Nephron (organoid): ENCODE results near the gene COL6A2.

Source experiments
- H3K27ac Mint-ChIP-seq, 3 experiments: 2 replicates each; pipeline ENCODE4 v1.8.0; 2020; ENCODE audit warnings: mixed read lengths in 3 of 3, mild to moderate bottlenecking in 2 of 3, moderate library complexity in 1 of 3
- H3K27me3 Mint-ChIP-seq: 2 replicates; pipeline ENCODE4 v1.8.0; 2021; ENCODE audit warnings: low read depth, mild to moderate bottlenecking, moderate library complexity, mixed read lengths
- H3K36me3 Mint-ChIP-seq: 2 replicates; pipeline ENCODE4 v1.8.0; 2020; ENCODE audit warnings: low read depth, mixed read lengths
- H3K4me1 Mint-ChIP-seq: 2 replicates; pipeline ENCODE4 v1.8.0; 2020; ENCODE audit warnings: mixed read lengths
- H3K4me3 Mint-ChIP-seq, 3 experiments: 2 replicates each; pipeline ENCODE4 v1.8.0; 2020; ENCODE audit warnings: mild to moderate bottlenecking in 3 of 3, mixed read lengths in 3 of 3, moderate library complexity in 2 of 3
- H3K9me3 Mint-ChIP-seq: 2 replicates; pipeline ENCODE4 v1.8.0; 2020; ENCODE audit warnings: mixed read lengths
- TF ChIP-seq, protein P1 (sequence below), 3 experiments: fragments of 200-600 bp; sonication (generic); IDR thresholded peaks; one replicate each; pipeline ENCODE4 v1.5.0; 2021; ENCODE audit warnings: antibody characterized with exemption in 3 of 3; ENCODE audit not compliant: unreplicated experiment in 3 of 3

Gene COL6A2

DNA sequence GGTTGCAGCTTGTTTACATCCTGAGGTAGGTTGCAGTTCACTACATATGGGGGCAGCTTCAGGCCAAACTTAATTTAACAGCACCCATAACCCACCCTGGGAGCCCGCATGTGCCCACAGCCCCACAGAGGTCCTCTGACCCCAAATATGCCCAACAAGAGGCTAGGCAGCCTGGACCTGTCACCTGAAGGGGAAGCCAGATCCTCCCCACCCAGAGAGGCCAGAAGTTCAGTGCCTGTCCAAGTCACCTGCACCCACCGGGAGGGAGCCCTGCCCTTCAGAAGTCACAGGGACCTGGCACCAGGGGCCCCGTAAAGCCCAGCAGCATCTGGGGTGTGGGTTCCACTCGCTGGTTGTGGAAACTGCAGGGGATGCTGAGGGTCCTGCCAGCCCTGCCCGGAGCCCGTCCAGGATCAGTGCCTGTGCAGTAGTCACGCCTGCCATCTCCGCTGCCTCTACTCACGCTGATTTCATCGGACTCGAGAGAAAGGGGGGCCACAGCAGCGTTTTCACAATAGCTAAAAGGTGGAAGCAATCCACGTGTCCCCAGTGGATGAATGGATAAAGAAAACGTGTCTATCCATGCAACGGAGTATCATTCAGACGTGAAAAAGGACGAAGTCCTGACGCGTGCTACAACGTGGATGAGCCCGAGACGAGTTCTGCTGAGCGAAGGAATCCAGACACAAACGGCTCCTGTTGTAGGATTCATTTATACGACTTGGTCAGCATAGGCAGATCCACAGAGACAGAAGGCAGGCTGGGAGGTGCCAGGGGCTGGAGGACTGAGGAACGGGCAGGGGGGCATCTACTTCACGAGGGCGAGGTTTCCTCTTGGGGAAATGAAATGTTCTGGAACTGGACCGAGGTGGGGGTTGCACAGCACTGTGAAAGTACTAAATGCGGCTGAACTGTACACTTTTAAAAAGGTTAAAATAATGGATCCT lies 33.9 kb upstream of the COL6A2 start:
- H3K36me3 Mint-ChIP-seq: peaks cover 4% of the 10 kb centered on the region
- TF ChIP-seq, protein P1, sequence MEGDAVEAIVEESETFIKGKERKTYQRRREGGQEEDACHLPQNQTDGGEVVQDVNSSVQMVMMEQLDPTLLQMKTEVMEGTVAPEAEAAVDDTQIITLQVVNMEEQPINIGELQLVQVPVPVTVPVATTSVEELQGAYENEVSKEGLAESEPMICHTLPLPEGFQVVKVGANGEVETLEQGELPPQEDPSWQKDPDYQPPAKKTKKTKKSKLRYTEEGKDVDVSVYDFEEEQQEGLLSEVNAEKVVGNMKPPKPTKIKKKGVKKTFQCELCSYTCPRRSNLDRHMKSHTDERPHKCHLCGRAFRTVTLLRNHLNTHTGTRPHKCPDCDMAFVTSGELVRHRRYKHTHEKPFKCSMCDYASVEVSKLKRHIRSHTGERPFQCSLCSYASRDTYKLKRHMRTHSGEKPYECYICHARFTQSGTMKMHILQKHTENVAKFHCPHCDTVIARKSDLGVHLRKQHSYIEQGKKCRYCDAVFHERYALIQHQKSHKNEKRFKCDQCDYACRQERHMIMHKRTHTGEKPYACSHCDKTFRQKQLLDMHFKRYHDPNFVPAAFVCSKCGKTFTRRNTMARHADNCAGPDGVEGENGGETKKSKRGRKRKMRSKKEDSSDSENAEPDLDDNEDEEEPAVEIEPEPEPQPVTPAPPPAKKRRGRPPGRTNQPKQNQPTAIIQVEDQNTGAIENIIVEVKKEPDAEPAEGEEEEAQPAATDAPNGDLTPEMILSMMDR (IDR thresholded peaks at IDR 0.05; ENCODE audit: unreplicated experiment in 3 of 3): no peak
- H3K4me3 Mint-ChIP-seq: peak overlapping the region in 1 of 3 experiments; percentile 14
- peak overlapping the region; percentile 71 to 98 (median 95) for H3K27ac Mint-ChIP-seq
- H3K4me1 Mint-ChIP-seq: peaks cover 43% of the 10 kb centered on the region
- peaks cover 10% of the 10 kb centered on the region for H3K27me3 Mint-ChIP-seq
- peaks cover 23% of the 10 kb centered on the region for H3K9me3 Mint-ChIP-seq

DNA sequence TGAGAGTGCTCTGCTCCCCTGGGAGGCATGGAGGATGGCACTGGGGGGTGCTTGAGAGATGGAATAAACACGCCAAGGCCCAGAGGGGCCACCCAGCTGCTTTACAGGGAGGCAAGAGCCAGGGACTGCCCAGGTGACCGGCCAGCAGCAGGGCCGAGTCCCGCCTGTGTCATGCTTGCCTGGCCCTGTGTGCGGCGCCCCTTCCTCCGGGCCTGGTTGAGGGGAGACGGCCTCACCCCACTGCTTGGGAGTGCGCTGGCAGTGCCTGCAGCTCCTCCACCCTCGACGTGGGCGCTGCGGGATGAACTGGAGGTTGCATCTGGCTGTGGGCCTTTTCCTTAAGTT lies 33.1 kb upstream of the COL6A2 start:
- Mint-ChIP-seq H3K4me1 (peaks cover 48% of the 10 kb centered on the region), H3K27ac (peak overlapping the region; percentile 89 to 98 (median 94)), H3K4me3 (no peak overlapping the region), H3K9me3 (peaks cover 19% of the 10 kb centered on the region), H3K36me3 (peaks cover 4% of the 10 kb centered on the region), H3K27me3 (peaks cover 13% of the 10 kb centered on the region)
- TF ChIP-seq, protein P1 (IDR thresholded peaks at IDR 0.05; ENCODE audit: unreplicated experiment in 3 of 3): no peak

DNA sequence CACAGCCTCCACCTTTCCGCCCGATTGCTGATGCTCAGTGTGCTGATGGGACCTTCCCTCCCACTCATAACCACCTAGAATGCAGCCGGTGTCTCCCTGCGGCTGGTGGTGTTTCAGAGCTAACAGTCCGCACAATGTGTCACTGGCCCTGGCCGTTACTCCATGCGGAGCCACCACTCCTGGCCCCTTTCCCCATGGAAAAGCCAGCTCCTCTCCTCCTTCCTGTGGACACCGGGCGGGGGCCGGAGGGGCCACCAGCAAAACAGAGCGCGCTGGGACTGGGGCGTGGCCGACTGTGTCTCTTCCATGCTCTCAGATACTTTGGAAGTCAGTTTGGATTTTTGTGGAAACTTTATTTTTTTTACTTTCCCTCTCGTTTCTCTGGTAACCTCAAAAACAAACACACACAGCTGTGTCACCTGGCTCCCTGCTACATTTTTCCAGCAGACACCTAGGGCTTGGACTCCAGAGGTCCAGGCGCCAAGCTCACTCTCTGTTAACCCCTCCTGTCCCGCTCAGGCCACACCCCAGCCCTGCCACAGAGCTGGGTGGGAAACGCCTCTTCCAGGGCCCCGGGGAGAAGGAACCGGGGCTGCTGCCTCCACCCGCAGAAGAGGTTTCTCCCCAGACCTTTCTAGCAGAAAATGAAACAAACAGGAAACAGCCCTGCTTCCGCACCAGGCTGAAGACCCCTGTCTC lies 32.5 kb upstream of the COL6A2 start:
- H3K36me3 Mint-ChIP-seq: peaks cover 4% of the 10 kb centered on the region
- TF ChIP-seq, protein P1 (IDR thresholded peaks at IDR 0.05; ENCODE audit: unreplicated experiment in 3 of 3): no peak
- peaks cover 19% of the 10 kb centered on the region for H3K9me3 Mint-ChIP-seq
- peak overlapping the region; percentile 89 to 98 (median 94) for H3K27ac Mint-ChIP-seq
- peak overlapping the region in 1 of 3 experiments; percentile 13 for H3K4me3 Mint-ChIP-seq
- H3K27me3 Mint-ChIP-seq: peaks cover 13% of the 10 kb centered on the region
- peaks cover 48% of the 10 kb centered on the region for H3K4me1 Mint-ChIP-seq

DNA sequence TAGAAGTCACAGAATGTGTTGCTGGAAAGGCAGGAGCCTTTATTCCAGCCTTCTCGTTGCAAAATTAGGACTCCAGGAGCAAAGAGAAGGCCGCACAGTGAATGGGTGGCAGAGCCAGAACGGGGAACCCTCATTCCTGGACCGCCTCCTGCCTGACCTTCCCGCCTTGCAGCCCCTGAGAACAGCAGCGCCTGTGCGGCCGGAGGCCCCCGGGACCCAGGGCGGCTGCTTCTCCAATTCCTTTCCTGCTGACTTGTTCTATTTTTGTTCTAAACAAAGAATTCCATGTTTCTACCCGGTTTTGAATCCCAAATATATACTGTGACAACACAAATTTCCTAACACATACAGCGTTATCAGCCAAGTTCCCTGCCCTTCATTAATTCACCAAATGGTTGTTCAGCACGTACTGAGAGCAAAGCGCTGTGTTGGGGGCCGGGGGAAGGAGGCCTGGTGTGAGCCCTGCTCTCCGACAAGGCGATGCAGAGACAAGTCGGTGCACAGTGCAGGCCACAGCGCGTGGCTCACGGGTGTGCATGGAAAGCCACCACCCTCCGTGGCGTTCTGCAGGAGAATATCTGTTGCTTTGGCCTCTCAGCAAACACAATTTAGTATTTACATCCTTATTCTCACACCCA lies 31.9 kb upstream of the COL6A2 start:
- Mint-ChIP-seq H3K27ac (peak overlapping the region; percentile 89 to 98 (median 94)), H3K9me3 (peaks cover 14% of the 10 kb centered on the region), H3K27me3 (peaks cover 13% of the 10 kb centered on the region), H3K4me3 (peak overlapping the region in 2 of 3 experiments; percentile 16 to 24), H3K4me1 (peaks cover 48% of the 10 kb centered on the region), H3K36me3 (peaks cover 4% of the 10 kb centered on the region)
- TF ChIP-seq, protein P1 (IDR thresholded peaks at IDR 0.05; ENCODE audit: unreplicated experiment in 3 of 3): no peak

DNA sequence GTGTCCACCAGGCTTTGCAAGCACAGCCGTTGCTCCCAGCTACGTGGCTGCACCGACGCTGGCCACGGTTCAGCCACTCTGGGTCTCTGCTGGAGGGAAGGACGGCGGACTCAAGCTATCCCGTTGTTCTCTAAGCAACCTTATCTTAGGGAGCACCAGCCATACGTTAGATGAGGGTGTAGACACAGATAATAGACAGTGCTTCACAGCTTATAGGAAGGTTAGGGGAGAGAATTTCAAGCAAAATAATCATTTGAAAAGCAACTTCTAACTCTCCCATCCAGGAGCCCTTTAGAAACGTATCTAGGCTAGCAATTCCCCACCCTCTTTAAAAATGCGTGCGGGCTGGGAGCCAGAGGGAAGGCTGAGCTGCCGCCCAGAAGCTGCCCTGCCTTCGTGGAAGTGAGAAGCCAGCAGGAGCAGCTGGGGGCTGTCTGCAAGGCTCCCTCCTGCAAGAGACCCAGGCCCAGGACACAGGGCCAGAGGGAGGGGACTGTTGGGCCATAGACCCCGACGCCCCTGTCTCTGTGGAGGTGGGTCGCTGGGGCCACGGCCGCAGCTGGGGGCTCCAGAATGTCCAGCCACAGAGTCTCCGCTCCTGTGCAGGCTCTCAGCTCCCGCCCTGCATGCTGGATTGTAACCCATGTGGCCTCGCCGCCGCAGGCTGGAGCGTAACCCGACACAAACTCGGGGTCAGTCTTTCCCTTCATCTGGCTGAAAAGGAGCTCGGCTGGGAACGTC lies 31.2 kb upstream of the COL6A2 start:
- Mint-ChIP-seq H3K36me3 (no peaks in the 10 kb centered on the region), H3K27me3 (peaks cover 13% of the 10 kb centered on the region), H3K27ac (peak overlapping the region; percentile 89 to 98 (median 94)), H3K4me1 (peaks cover 48% of the 10 kb centered on the region), H3K4me3 (peak overlapping the region in 2 of 3 experiments; percentile 21 to 45), H3K9me3 (peaks cover 9% of the 10 kb centered on the region)
- TF ChIP-seq, protein P1 (IDR thresholded peaks at IDR 0.05; ENCODE audit: unreplicated experiment in 3 of 3): no peak
